ENCODE results near the gene EFR3B.
"Not testable (repeated sequence)": the region's sequence is repeated elsewhere in the genome, so short reads cannot be mapped to it uniquely, and the experiment has no call there.

EFR3B gene

DNA sequence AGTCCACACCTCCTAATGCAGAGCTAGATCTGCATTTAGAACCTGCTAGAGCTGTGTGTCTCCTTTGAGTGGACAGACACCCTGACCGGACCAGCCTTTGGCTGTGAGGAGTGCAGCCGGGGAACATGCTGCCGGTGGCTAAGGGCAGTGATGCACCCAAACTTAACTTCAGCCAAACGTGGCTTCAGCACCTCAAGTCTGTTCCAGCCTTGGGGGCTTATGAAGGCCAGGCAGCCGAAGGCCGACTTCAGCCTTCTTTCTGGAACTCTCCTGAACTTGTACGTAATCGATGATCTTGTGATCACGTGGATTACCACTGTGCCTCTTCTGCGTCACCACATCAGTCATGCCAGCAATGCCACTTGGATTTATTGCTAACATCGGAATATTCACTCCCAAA is 77.4 kb downstream of the EFR3B start:
- no peaks in the 10 kb centered on the region for H3K4me1 ChIP-seq (ENCODE audit: control insufficient read depth, insufficient read depth, low read length)
- no peak overlapping the region for H3K4me3 ChIP-seq (ENCODE audit: low read depth, low read length)
- no peaks in the 10 kb centered on the region for H3K27me3 ChIP-seq (ENCODE audit: control insufficient read depth, insufficient read depth, low read length)
- H3K36me3 ChIP-seq (ENCODE audit: control insufficient read depth, insufficient read depth, low read length) = no peaks in the 10 kb centered on the region
- H3K9ac ChIP-seq (ENCODE audit: low read depth, low read length) = no peak overlapping the region
- H3K9me3 ChIP-seq (ENCODE audit: control insufficient read depth, insufficient read depth, low read length) = no peaks in the 10 kb centered on the region

DNA sequence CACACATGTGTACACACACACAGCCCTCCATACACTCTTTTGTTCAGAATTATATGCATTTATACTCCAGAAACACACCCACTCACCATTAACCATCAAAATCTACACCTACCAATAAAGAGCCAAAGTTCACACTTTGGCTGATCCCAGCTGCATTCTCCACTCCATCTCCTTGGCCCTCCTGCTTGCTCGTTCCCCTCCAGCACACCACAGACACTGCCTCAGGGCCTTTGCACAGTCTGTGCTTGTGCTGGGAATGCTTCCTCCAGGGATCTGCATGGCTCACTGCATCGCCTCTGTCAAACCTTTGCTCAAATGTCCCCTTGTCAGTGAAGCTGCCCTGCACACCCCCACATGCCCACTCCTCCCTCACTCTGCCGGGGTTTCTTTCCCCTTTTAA is 80.5 kb downstream of the EFR3B start:
- no peaks in the 10 kb centered on the region for H3K9me3 ChIP-seq (ENCODE audit: control insufficient read depth, insufficient read depth, low read length)
- no peaks in the 10 kb centered on the region for H3K36me3 ChIP-seq (ENCODE audit: control insufficient read depth, insufficient read depth, low read length)
- H3K27me3 ChIP-seq (ENCODE audit: control insufficient read depth, insufficient read depth, low read length) = no peaks in the 10 kb centered on the region
- H3K4me3 ChIP-seq (ENCODE audit: low read depth, low read length) = no peak overlapping the region
- no peaks in the 10 kb centered on the region for H3K4me1 ChIP-seq (ENCODE audit: control insufficient read depth, insufficient read depth, low read length)
- no peak overlapping the region for H3K9ac ChIP-seq (ENCODE audit: low read depth, low read length)

DNA sequence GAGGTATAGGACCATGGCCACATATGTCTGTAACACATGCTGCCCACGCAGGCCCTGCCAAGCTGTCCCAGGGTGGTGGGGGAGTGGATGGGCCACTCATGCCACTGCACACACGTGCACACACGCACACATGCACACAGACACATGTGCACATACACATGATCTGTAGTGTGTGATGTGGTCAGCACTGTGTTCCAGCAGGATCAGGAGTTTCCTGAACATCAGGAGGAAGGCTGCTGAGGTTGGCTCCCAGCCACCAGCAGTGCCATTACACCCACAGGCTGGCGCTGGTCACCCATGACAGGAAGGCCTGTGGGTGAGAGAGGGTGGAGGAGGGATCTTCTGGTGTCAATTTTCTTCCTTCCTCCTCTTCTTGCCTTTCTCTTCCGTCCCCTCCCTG is 81.8 kb downstream of the EFR3B start:
- H3K9me3 ChIP-seq (ENCODE audit: control insufficient read depth, insufficient read depth, low read length) = no peaks in the 10 kb centered on the region
- H3K27me3 ChIP-seq (ENCODE audit: control insufficient read depth, insufficient read depth, low read length) = no peaks in the 10 kb centered on the region
- no peaks in the 10 kb centered on the region for H3K4me1 ChIP-seq (ENCODE audit: control insufficient read depth, insufficient read depth, low read length)
- H3K9ac ChIP-seq (ENCODE audit: low read depth, low read length) = no peak overlapping the region
- no peak overlapping the region for H3K4me3 ChIP-seq (ENCODE audit: low read depth, low read length)
- H3K36me3 ChIP-seq (ENCODE audit: control insufficient read depth, insufficient read depth, low read length) = no peaks in the 10 kb centered on the region

DNA sequence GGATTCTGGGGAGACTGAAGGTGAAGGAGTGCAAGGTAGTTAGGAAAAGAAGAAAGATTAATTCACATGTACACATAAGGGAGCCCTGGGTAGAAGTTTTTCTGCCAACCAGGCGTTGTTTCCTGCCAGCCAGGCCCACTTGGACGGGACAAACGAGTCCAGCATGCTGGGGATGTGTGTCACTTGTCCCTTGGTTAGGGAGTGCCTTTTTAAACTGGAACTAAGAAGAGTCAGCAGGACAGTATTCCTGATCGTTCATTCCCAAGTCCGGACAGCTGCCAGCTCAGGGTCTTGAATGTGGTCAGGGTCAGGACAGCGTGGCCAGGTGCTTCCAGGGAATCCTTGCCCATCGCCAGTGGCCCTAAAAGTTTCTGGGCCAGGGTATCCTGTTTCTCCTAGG is 83.3 kb downstream of the EFR3B start:
- Histone ChIP-seq H3K9ac (ENCODE audit: low read depth, low read length) (no peak overlapping the region), H3K36me3 (ENCODE audit: control insufficient read depth, insufficient read depth, low read length) (no peaks in the 10 kb centered on the region), H3K27me3 (ENCODE audit: control insufficient read depth, insufficient read depth, low read length) (peaks cover 1% of the 10 kb centered on the region), H3K4me1 (ENCODE audit: control insufficient read depth, insufficient read depth, low read length) (peaks cover 2% of the 10 kb centered on the region), H3K9me3 (ENCODE audit: control insufficient read depth, insufficient read depth, low read length) (no peaks in the 10 kb centered on the region), H3K4me3 (ENCODE audit: low read depth, low read length) (no peak overlapping the region)

DNA sequence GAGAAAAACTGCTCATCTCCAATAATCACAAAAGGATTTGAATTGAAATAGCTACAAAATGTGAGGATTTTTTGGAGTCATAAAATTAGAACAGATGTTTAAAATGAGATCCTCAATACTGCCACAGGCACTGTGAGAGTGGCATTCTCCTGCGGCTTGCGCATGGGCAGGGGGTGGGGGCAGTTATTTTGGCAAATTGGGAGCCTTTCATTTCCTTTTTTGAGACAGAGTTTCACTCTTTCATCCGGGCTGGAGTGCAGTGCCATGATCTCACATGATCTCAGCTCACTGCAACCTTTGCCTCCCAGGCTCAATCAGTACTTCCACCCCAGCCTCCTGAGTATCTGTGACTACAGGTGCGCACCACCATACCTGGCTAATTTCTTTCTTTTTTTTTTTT is 84.1 kb downstream of the EFR3B start:
- Histone ChIP-seq H3K4me1 (ENCODE audit: control insufficient read depth, insufficient read depth, low read length) (peaks cover 2% of the 10 kb centered on the region), H3K4me3 (ENCODE audit: low read depth, low read length) (no peak overlapping the region), H3K27me3 (ENCODE audit: control insufficient read depth, insufficient read depth, low read length) (peaks cover 7% of the 10 kb centered on the region), H3K9ac (ENCODE audit: low read depth, low read length) (no peak overlapping the region), H3K36me3 (ENCODE audit: control insufficient read depth, insufficient read depth, low read length) (no peaks in the 10 kb centered on the region), H3K9me3 (ENCODE audit: control insufficient read depth, insufficient read depth, low read length) (no peaks in the 10 kb centered on the region)

DNA sequence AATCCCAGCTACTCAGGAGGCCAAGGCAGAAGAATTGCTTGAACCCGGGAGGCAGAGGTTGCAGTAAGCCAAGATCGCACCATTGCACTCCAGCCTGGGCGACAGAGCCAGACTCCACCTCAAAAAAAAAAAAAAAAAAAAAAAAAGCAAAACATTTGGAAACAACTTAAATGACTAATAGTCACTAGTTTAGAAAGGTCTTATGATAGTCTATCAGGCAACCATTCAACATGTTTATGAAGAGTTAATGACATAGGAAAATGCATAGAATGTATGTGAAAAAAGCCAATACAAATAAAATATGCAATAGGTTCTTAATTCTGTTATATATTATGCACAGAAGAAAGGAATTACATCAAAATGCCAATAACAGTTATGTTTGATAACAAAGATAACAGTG is 85.2 kb downstream of the EFR3B start:
- not testable (repeated sequence) for H3K27me3 ChIP-seq (ENCODE audit: control insufficient read depth, insufficient read depth, low read length); H3K36me3 ChIP-seq (ENCODE audit: control insufficient read depth, insufficient read depth, low read length); H3K9ac ChIP-seq (ENCODE audit: low read depth, low read length); H3K9me3 ChIP-seq (ENCODE audit: control insufficient read depth, insufficient read depth, low read length); H3K4me1 ChIP-seq (ENCODE audit: control insufficient read depth, insufficient read depth, low read length); H3K4me3 ChIP-seq (ENCODE audit: low read depth, low read length)

DNA sequence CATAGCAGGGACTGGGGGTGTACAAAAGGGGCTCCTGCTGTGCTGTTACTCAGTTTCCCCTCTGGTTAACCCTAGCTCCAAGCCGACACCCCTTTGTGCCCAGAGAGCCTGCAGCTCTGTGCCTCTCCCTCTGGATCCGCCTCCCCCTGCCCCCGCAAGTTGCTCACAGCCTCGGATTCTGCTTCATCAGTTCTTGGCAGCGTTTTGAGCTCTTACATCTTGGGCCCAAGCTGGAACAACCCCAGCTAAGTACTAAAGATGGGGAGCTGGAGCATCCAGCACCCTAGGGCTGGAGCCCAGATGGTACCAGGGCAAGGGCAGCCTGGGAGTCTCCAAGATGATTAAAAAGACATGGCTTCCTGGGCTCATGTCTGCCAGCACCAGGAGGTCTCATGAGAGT is 85.8 kb downstream of the EFR3B start:
- H3K4me1 ChIP-seq (ENCODE audit: control insufficient read depth, insufficient read depth, low read length) = peaks cover 2% of the 10 kb centered on the region
- no peaks in the 10 kb centered on the region for H3K9me3 ChIP-seq (ENCODE audit: control insufficient read depth, insufficient read depth, low read length)
- no peaks in the 10 kb centered on the region for H3K36me3 ChIP-seq (ENCODE audit: control insufficient read depth, insufficient read depth, low read length)
- peaks cover 11% of the 10 kb centered on the region for H3K27me3 ChIP-seq (ENCODE audit: control insufficient read depth, insufficient read depth, low read length)
- no peak overlapping the region for H3K4me3 ChIP-seq (ENCODE audit: low read depth, low read length)
- H3K9ac ChIP-seq (ENCODE audit: low read depth, low read length) = no peak overlapping the region

DNA sequence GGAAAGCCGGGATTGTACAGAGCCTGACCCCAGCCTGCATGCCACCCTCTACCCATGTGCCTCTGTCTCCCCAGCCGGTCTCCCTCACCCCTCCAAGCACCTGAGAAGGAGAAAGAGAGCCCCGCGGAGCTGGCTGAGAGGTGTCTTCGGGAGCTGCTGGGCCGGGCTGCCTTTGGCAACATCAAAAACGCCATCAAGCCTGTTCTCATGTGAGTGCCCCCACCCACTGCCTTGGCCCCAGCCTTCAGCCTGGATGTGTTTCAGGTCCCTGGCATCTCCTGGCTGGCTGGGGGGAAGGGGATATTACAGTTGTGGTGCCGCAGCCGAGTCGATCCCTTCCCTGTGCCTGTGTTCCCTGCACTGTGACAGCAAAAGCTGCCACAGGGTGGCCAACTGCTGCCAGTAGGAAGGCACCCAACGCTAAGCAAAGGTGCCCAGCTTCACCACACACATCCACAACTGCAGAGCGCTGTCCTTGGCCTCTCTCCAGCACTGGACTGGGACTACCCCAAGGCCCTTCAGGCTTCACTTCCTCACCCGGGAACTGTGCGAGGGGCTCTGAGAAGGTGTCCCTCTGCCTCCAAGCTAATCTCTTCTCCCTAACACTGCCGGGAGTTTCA is 88.1 kb downstream of the EFR3B start:
- H3K9me3 ChIP-seq (ENCODE audit: control insufficient read depth, insufficient read depth, low read length) = no peaks in the 10 kb centered on the region
- peaks cover 2% of the 10 kb centered on the region for H3K4me1 ChIP-seq (ENCODE audit: control insufficient read depth, insufficient read depth, low read length)
- H3K27me3 ChIP-seq (ENCODE audit: control insufficient read depth, insufficient read depth, low read length) = peaks cover 14% of the 10 kb centered on the region
- no peak overlapping the region for H3K9ac ChIP-seq (ENCODE audit: low read depth, low read length)
- no peak overlapping the region for H3K4me3 ChIP-seq (ENCODE audit: low read depth, low read length)
- no peaks in the 10 kb centered on the region for H3K36me3 ChIP-seq (ENCODE audit: control insufficient read depth, insufficient read depth, low read length)

DNA sequence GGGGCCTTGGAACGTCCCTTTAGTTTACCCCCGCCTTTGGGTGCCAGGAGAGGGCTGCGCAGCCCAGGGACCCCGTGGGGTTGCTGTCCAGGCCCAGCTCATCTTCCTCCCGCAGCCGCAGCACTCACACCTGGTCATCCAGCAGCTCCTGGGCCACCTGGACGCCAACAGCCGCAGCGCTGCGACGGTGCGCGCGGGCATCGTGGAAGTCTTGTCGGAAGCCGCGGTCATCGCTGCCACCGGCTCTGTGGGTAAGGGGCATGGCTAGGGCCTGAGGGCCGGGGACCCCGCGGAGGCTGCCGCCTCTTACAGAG is 89.3 kb downstream of the EFR3B start:
- H3K36me3 ChIP-seq (ENCODE audit: control insufficient read depth, insufficient read depth, low read length) = no peaks in the 10 kb centered on the region
- peak overlapping the region; percentile 56 for H3K4me3 ChIP-seq (ENCODE audit: low read depth, low read length)
- peaks cover 2% of the 10 kb centered on the region for H3K4me1 ChIP-seq (ENCODE audit: control insufficient read depth, insufficient read depth, low read length)
- peaks cover 14% of the 10 kb centered on the region for H3K27me3 ChIP-seq (ENCODE audit: control insufficient read depth, insufficient read depth, low read length)
- no peak overlapping the region for H3K9ac ChIP-seq (ENCODE audit: low read depth, low read length)
- no peaks in the 10 kb centered on the region for H3K9me3 ChIP-seq (ENCODE audit: control insufficient read depth, insufficient read depth, low read length)

DNA sequence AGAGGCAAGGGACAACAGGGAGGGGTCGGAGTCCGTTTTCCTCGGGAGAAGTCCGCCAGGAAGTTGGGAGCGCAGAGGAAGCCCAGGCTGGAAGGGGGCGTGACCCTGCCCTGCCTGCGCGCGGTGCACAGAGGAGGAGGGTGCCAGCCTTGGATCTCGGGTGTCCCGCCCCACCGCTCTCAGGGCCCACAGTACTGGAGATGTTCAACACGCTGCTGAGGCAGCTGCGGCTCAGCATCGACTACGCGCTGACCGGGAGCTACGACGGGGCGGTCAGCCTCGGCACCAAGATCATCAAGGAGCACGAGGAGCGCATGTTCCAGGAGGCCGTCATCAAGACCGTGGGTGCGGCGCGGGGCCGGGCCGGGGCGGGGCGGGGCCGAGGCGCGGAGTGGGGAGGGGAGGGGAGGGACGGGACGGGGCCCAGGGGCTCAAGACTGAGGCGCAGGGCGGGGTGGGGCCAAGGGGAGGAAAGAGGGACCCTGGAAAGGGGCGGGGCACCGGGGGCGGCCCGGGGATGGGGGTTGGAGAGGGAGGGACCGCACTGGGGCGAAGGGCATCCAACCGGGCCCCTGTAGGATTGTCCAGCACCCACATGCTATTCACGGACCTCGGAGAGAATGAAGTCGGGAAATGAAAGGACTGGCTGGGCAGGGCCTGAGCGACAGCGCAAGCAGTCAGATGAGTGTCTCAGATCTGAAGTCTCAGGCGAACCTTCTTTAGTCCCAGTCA is 89.9 kb downstream of the EFR3B start:
- Histone ChIP-seq H3K36me3 (ENCODE audit: control insufficient read depth, insufficient read depth, low read length) (no peaks in the 10 kb centered on the region), H3K9me3 (ENCODE audit: control insufficient read depth, insufficient read depth, low read length) (no peaks in the 10 kb centered on the region), H3K9ac (ENCODE audit: low read depth, low read length) (no peak overlapping the region), H3K4me3 (ENCODE audit: low read depth, low read length) (peak overlapping the region; percentile 56), H3K4me1 (ENCODE audit: control insufficient read depth, insufficient read depth, low read length) (peaks cover 2% of the 10 kb centered on the region), H3K27me3 (ENCODE audit: control insufficient read depth, insufficient read depth, low read length) (peaks cover 14% of the 10 kb centered on the region)

DNA sequence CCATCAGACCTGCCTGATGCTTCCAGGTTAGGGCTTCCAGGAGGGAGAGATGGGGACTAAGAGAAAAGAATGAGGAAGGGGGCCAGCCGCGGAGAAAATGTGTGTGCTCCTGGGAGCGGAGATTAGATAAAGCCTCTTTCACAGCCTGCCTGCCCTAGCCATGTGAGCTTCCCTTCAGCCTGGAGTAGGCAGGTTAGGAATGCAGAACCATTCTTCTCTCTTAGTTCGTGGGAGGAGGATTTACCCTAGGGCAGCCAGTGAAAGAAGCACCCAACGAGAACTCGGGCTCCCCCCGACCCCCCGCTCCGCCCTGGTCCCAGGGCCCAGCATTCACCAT is 90.4 kb downstream of the EFR3B start:
- peaks cover 2% of the 10 kb centered on the region for H3K4me1 ChIP-seq (ENCODE audit: control insufficient read depth, insufficient read depth, low read length)
- peak overlapping the region; percentile 46 for H3K4me3 ChIP-seq (ENCODE audit: low read depth, low read length)
- no peaks in the 10 kb centered on the region for H3K9me3 ChIP-seq (ENCODE audit: control insufficient read depth, insufficient read depth, low read length)
- H3K36me3 ChIP-seq (ENCODE audit: control insufficient read depth, insufficient read depth, low read length) = no peaks in the 10 kb centered on the region
- H3K9ac ChIP-seq (ENCODE audit: low read depth, low read length) = no peak overlapping the region
- peaks cover 14% of the 10 kb centered on the region for H3K27me3 ChIP-seq (ENCODE audit: control insufficient read depth, insufficient read depth, low read length)

DNA sequence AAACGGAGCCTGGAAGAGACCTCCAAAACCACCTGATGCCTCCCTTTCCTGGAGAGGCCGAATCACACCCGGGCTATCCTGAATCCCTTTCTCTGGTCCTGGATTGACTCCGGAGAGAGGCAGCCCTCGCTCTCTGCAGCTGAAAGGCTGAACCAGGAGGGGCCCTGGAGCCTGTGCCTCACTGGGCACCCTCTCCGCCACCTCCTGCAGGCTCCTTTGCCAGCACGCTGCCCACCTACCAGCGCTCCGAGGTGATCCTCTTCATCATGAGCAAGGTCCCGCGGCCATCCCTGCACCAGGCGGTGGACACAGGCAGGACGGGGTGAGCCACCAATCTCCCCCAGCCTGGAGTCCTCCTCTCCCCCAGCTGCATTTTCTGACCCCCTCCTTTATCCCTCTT is 90.8 kb downstream of the EFR3B start:
- Histone ChIP-seq H3K36me3 (ENCODE audit: control insufficient read depth, insufficient read depth, low read length) (no peaks in the 10 kb centered on the region), H3K9ac (ENCODE audit: low read depth, low read length) (no peak overlapping the region), H3K9me3 (ENCODE audit: control insufficient read depth, insufficient read depth, low read length) (no peaks in the 10 kb centered on the region), H3K4me1 (ENCODE audit: control insufficient read depth, insufficient read depth, low read length) (peaks cover 2% of the 10 kb centered on the region), H3K4me3 (ENCODE audit: low read depth, low read length) (no peak overlapping the region), H3K27me3 (ENCODE audit: control insufficient read depth, insufficient read depth, low read length) (peaks cover 14% of the 10 kb centered on the region)
